Measurements from ENCODE around the gene CDH4. TPM values are rescaled to one million over a fixed set of nuclear protein-coding genes. Genes with fewer than 3 reads are reported as not detected.

The CDH4 gene
- polyA plus RNA-seq, 1 donor (not counting 4 experiments of a cell fraction or from before 2014, with no cell fraction given) = 2.2 TPM

GRCh38 chr20:61679473-61679872, 427.4 kb downstream of the CDH4 start:
- Histone ChIP-seq H3K4me2 (ENCODE audit: control insufficient read depth, extremely low read depth, insufficient read depth, low read depth, low read length) (no peak overlapping the region), H3K9ac (ENCODE audit: control insufficient read depth, extremely low read depth, insufficient read depth, low read length) (no peak overlapping the region), H3K9me1 (ENCODE audit: control insufficient read depth, extremely low read depth, insufficient read depth, low read length) (no peaks in the 10 kb centered on the region), H4K20me1 (ENCODE audit: control insufficient read depth, extremely low read depth, insufficient read depth, low read length) (peaks cover 5% of the 10 kb centered on the region), H3K9me3 (ENCODE audit: control insufficient read depth, low read depth, low read length) (no peaks in the 10 kb centered on the region), H3K27me3 (ENCODE audit: control insufficient read depth, extremely low read depth, insufficient read depth, low read length) (peaks cover 3% of the 10 kb centered on the region), H3K36me3 (ENCODE audit: control insufficient read depth in 2 of 2, extremely low read depth in 1 of 2, insufficient read depth in 2 of 2, low read length in 2 of 2) (no peaks in the 10 kb centered on the region), H3K4me3 (ENCODE audit: control insufficient read depth in 2 of 3, extremely low read depth in 1 of 3, insufficient read depth in 2 of 3, low read depth in 1 of 3, low read length in 3 of 3) (no peak overlapping the region), H3K27ac (ENCODE audit: control insufficient read depth, insufficient read depth, low read length) (no peak overlapping the region), H3K79me2 (ENCODE audit: control insufficient read depth, insufficient read depth, low read length) (no peaks in the 10 kb centered on the region), H2AFZ (ENCODE audit: control insufficient read depth, low read length) (no peak overlapping the region), H3K4me1 (ENCODE audit: control insufficient read depth, extremely low read depth, insufficient read depth, low read length) (peaks cover 22% of the 10 kb centered on the region)
- TF ChIP-seq CTCF (optimal IDR thresholded peaks at IDR 0.05 in 1 of 3, IDR thresholded peaks at IDR 0.05 in 1 of 3, conservative IDR thresholded peaks at IDR 0.05 in 1 of 3; ENCODE audit: extremely low read depth in 1 of 3, insufficient read depth in 2 of 3, low read length in 3 of 3) (no peak), EZH2 (IDR thresholded peaks at IDR 0.05; ENCODE audit: low read length) (no peak)
- FAIRE-seq (no peak), DNase-seq (ENCODE audit: low read depth, low spot score) (no peak)
- dilution Hi-C loops (cut with MboI; ENCODE audit: extremely low pct_ligation_motif_present, low sequenced_read_pairs) = no loop called here

DNA sequence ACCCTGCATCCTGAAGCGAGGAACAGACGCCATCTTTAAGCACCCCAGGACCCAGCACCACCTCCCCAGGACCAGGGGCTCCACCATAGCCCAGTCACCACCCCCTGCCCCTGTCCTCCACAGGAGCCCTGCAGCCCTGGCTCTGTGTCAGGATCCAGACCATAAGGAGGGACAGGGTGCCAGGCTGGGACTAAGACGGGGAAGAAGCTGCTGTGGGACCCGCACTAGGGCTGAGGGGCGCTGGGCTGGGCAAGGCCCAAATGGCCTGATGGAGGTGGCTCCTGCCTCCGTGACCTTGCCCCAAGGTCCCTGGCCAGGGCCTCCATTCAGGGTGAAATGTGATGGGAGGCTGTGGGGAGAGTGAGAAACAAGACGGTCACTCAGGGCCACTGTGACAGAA, 428.0 kb downstream of the CDH4 start:
- dilution Hi-C loops (cut with MboI; ENCODE audit: extremely low pct_ligation_motif_present, low sequenced_read_pairs) = no loop called here
- no peak for FAIRE-seq
- Histone ChIP-seq H3K27me3 (ENCODE audit: control insufficient read depth, extremely low read depth, insufficient read depth, low read length) (peaks cover 3% of the 10 kb centered on the region), H3K4me3 (ENCODE audit: control insufficient read depth in 2 of 3, extremely low read depth in 1 of 3, insufficient read depth in 2 of 3, low read depth in 1 of 3, low read length in 3 of 3) (no peak overlapping the region), H4K20me1 (ENCODE audit: control insufficient read depth, extremely low read depth, insufficient read depth, low read length) (peaks cover 5% of the 10 kb centered on the region), H2AFZ (ENCODE audit: control insufficient read depth, low read length) (no peak overlapping the region), H3K79me2 (ENCODE audit: control insufficient read depth, insufficient read depth, low read length) (no peaks in the 10 kb centered on the region), H3K9ac (ENCODE audit: control insufficient read depth, extremely low read depth, insufficient read depth, low read length) (no peak overlapping the region), H3K4me1 (ENCODE audit: control insufficient read depth, extremely low read depth, insufficient read depth, low read length) (peaks cover 28% of the 10 kb centered on the region), H3K36me3 (ENCODE audit: control insufficient read depth in 2 of 2, extremely low read depth in 1 of 2, insufficient read depth in 2 of 2, low read length in 2 of 2) (no peaks in the 10 kb centered on the region), H3K9me3 (ENCODE audit: control insufficient read depth, low read depth, low read length) (no peaks in the 10 kb centered on the region), H3K27ac (ENCODE audit: control insufficient read depth, insufficient read depth, low read length) (no peak overlapping the region), H3K4me2 (ENCODE audit: control insufficient read depth, extremely low read depth, insufficient read depth, low read depth, low read length) (no peak overlapping the region), H3K9me1 (ENCODE audit: control insufficient read depth, extremely low read depth, insufficient read depth, low read length) (no peaks in the 10 kb centered on the region)
- TF ChIP-seq CTCF (optimal IDR thresholded peaks at IDR 0.05 in 1 of 3, IDR thresholded peaks at IDR 0.05 in 1 of 3, conservative IDR thresholded peaks at IDR 0.05 in 1 of 3; ENCODE audit: extremely low read depth in 1 of 3, insufficient read depth in 2 of 3, low read length in 3 of 3) (no peak), EZH2 (IDR thresholded peaks at IDR 0.05; ENCODE audit: low read length) (no peak)
- DNase-seq (ENCODE audit: low read depth, low spot score) = no peak

Data from keratinocyte (primary cell).